ENCODE measurements around the gene IL1RAPL1. TPM values are rescaled to one million over a fixed set of nuclear protein-coding genes. Genes with fewer than 3 reads are reported as not detected.

The IL1RAPL1 gene
- total and polyA plus RNA-seq, 2 donors (not counting 1 experiment from before 2014, with no cell fraction given) = 0.25 to 2.8 TPM

- Histone ChIP-seq H3K9ac (ENCODE audit: insufficient read depth, low read length) (no peak overlapping the region), H3K36me3 (ENCODE audit: control insufficient read depth, insufficient read depth, low read length) (no peaks in the 10 kb centered on the region), H4K20me1 (ENCODE audit: control insufficient read depth, extremely low read depth, insufficient read depth, low read length) (no peaks in the 10 kb centered on the region), H3K27ac (ENCODE audit: insufficient read depth, low read length) (no peak overlapping the region), H3K79me2 (ENCODE audit: control insufficient read depth, insufficient read depth, low read length) (no peaks in the 10 kb centered on the region), H3K9me3 (ENCODE audit: control insufficient read depth, insufficient read depth, low read depth, low read length) (no peaks in the 10 kb centered on the region), H3K4me1 (ENCODE audit: control insufficient read depth, extremely low read depth, insufficient read depth, low read length) (no peaks in the 10 kb centered on the region), H3K4me3 (replicated peaks in 1 of 4; ENCODE audit: control extremely low read depth in 1 of 4, insufficient read depth in 1 of 4, low read depth in 3 of 4, low read length in 4 of 4) (no peak overlapping the region), H2AFZ (ENCODE audit: low read length) (no peak overlapping the region), H3K4me2 (ENCODE audit: extremely low read depth, insufficient read depth, low read length) (no peak overlapping the region), H3K27me3 (ENCODE audit: control insufficient read depth, insufficient read depth, low read length) (no peaks in the 10 kb centered on the region)
- no peak for DNase-seq (ENCODE audit: low read depth in 2 of 2)
- TF ChIP-seq EZH2 (IDR thresholded peaks at IDR 0.05; ENCODE audit: low read length, missing control alignments) = no peak
- TF ChIP-seq CTCF (conservative IDR thresholded peaks at IDR 0.05 in 1 of 2, IDR thresholded peaks at IDR 0.05 in 1 of 2; ENCODE audit: low read depth in 1 of 2, low read length in 2 of 2) = no peak
Observed at GRCh38 chrX:28595346-28595745, 8.1 kb downstream of the IL1RAPL1 start.

GRCh38 chrX:28599957-28600356 lies 12.7 kb downstream of the IL1RAPL1 start:
- H4K20me1 ChIP-seq (ENCODE audit: control insufficient read depth, extremely low read depth, insufficient read depth, low read length) = no peaks in the 10 kb centered on the region
- H3K36me3 ChIP-seq (ENCODE audit: control insufficient read depth, insufficient read depth, low read length) = no peaks in the 10 kb centered on the region
- no peaks in the 10 kb centered on the region for H3K27me3 ChIP-seq (ENCODE audit: control insufficient read depth, insufficient read depth, low read length)
- TF ChIP-seq EZH2 (IDR thresholded peaks at IDR 0.05; ENCODE audit: low read length, missing control alignments) = no peak
- no peak for TF ChIP-seq CTCF (conservative IDR thresholded peaks at IDR 0.05 in 1 of 2, IDR thresholded peaks at IDR 0.05 in 1 of 2; ENCODE audit: low read depth in 1 of 2, low read length in 2 of 2)
- no peak overlapping the region for H2AFZ ChIP-seq (ENCODE audit: low read length)
- no peaks in the 10 kb centered on the region for H3K79me2 ChIP-seq (ENCODE audit: control insufficient read depth, insufficient read depth, low read length)
- no peaks in the 10 kb centered on the region for H3K9me3 ChIP-seq (ENCODE audit: control insufficient read depth, insufficient read depth, low read depth, low read length)
- DNase-seq (ENCODE audit: low read depth in 2 of 2) = peak in 1 of 2 donors; percentile 42
- H3K4me1 ChIP-seq (ENCODE audit: control insufficient read depth, extremely low read depth, insufficient read depth, low read length) = no peaks in the 10 kb centered on the region
- no peak overlapping the region for H3K9ac ChIP-seq (ENCODE audit: insufficient read depth, low read length)
- no peak overlapping the region for H3K4me2 ChIP-seq (ENCODE audit: extremely low read depth, insufficient read depth, low read length)
- no peak overlapping the region for H3K27ac ChIP-seq (ENCODE audit: insufficient read depth, low read length)
- no peak overlapping the region for H3K4me3 ChIP-seq (replicated peaks in 1 of 4; ENCODE audit: control extremely low read depth in 1 of 4, insufficient read depth in 1 of 4, low read depth in 3 of 4, low read length in 4 of 4)

- DNase-seq (ENCODE audit: low read depth in 2 of 2) = no peak
- Histone ChIP-seq H3K9me3 (ENCODE audit: control insufficient read depth, insufficient read depth, low read depth, low read length) (no peaks in the 10 kb centered on the region), H3K4me1 (ENCODE audit: control insufficient read depth, extremely low read depth, insufficient read depth, low read length) (no peaks in the 10 kb centered on the region)
Observed at GRCh38 chrX:28609003-28609402, 21.8 kb downstream of the IL1RAPL1 start.

More at GRCh38 chrX:28609003-28609402, 21.8 kb downstream of the IL1RAPL1 start:
- Histone ChIP-seq H3K4me2 (ENCODE audit: extremely low read depth, insufficient read depth, low read length) (no peak overlapping the region), H3K79me2 (ENCODE audit: control insufficient read depth, insufficient read depth, low read length) (no peaks in the 10 kb centered on the region), H3K36me3 (ENCODE audit: control insufficient read depth, insufficient read depth, low read length) (no peaks in the 10 kb centered on the region), H4K20me1 (ENCODE audit: control insufficient read depth, extremely low read depth, insufficient read depth, low read length) (no peaks in the 10 kb centered on the region), H3K4me3 (replicated peaks in 1 of 4; ENCODE audit: control extremely low read depth in 1 of 4, insufficient read depth in 1 of 4, low read depth in 3 of 4, low read length in 4 of 4) (no peak overlapping the region), H3K27me3 (ENCODE audit: control insufficient read depth, insufficient read depth, low read length) (no peaks in the 10 kb centered on the region), H2AFZ (ENCODE audit: low read length) (no peak overlapping the region), H3K9ac (ENCODE audit: insufficient read depth, low read length) (no peak overlapping the region), H3K27ac (ENCODE audit: insufficient read depth, low read length) (no peak overlapping the region)
- TF ChIP-seq EZH2 (IDR thresholded peaks at IDR 0.05; ENCODE audit: low read length, missing control alignments) (no peak), CTCF (conservative IDR thresholded peaks at IDR 0.05 in 1 of 2, IDR thresholded peaks at IDR 0.05 in 1 of 2; ENCODE audit: low read depth in 1 of 2, low read length in 2 of 2) (no peak)

Data from fibroblast of lung (primary cell).